Limb (tissue), 2 donors: ENCODE data around the gene LDLRAP1.

Source experiments
- DNase-seq, 2 donors: peaks; one replicate each; pipeline ENCODE4 v3.0.0-alpha.2; 2016; ENCODE audit errors: extremely low spot score in 2 of 2

LDLRAP1 gene

GRCh38 chr1:25524568-25525360, 18.6 kb upstream of the LDLRAP1 start:
- DNase-seq: no peak

- no peak for DNase-seq
These were observed 18.1 kb upstream of the LDLRAP1 start for GRCh38 chr1:25525361-25525688.

- DNase-seq: no peak
These were observed 16.7 kb upstream of the LDLRAP1 start for GRCh38 chr1:25526753-25527152.

- no peak for DNase-seq
These were observed 16.1 kb upstream of the LDLRAP1 start for GRCh38 chr1:25527226-25527846.

GRCh38 chr1:25527946-25528595, 15.3 kb upstream of the LDLRAP1 start:
- no peak for DNase-seq

GRCh38 chr1:25528881-25529517, 14.4 kb upstream of the LDLRAP1 start:
- DNase-seq: no peak

GRCh38 chr1:25529518-25530185, 13.8 kb upstream of the LDLRAP1 start:
- no peak for DNase-seq

GRCh38 chr1:25530186-25531081, 13.0 kb upstream of the LDLRAP1 start:
- DNase-seq: no peak

- DNase-seq: no peak
These were observed 12.3 kb upstream of the LDLRAP1 start for GRCh38 chr1:25531082-25531461.

GRCh38 chr1:25532970-25533369, 10.4 kb upstream of the LDLRAP1 start:
- DNase-seq: no peak

- DNase-seq: no peak
These were observed 9.5 kb upstream of the LDLRAP1 start for GRCh38 chr1:25533775-25534409.

GRCh38 chr1:25534410-25534788, 9.0 kb upstream of the LDLRAP1 start:
- DNase-seq: no peak

GRCh38 chr1:25536124-25536523, 7.3 kb upstream of the LDLRAP1 start:
- no peak for DNase-seq

- no peak for DNase-seq
These were observed 6.1 kb upstream of the LDLRAP1 start for GRCh38 chr1:25537153-25537831.

- no peak for DNase-seq
These were observed 5.1 kb upstream of the LDLRAP1 start for GRCh38 chr1:25538191-25538767.

- no peak for DNase-seq
These were observed 2.6 kb upstream of the LDLRAP1 start for GRCh38 chr1:25540750-25541342.

- DNase-seq: no peak
These were observed 2.0 kb upstream of the LDLRAP1 start for GRCh38 chr1:25541425-25541824.

GRCh38 chr1:25541889-25542658, 1.3 kb upstream of the LDLRAP1 start:
- no peak for DNase-seq
